ENCODE measurements around the gene ZNF536.

DNA sequence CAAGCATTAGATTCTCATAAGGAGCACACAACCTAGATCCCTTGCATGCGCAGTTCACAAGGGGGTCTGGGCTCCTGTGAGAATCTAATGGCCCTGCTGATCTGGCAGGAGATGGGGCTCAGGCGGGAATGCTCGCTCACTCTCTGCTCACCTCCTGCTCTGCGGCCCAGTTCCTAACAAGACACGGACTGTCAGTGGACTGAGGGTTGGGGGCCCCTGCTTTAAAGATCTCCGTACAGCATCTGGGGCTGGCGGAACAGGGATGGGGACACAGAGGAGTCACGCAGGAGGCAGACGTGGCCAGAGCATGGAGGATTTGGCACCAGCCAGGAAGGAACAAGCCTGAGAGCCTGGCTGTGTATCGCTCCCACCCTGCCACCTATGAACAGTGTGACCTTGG lies 37.3 kb upstream of the ZNF536 start:
- no peak for TF ChIP-seq POLR2A (IDR thresholded peaks at IDR 0.05)
- TF ChIP-seq, protein P1, sequence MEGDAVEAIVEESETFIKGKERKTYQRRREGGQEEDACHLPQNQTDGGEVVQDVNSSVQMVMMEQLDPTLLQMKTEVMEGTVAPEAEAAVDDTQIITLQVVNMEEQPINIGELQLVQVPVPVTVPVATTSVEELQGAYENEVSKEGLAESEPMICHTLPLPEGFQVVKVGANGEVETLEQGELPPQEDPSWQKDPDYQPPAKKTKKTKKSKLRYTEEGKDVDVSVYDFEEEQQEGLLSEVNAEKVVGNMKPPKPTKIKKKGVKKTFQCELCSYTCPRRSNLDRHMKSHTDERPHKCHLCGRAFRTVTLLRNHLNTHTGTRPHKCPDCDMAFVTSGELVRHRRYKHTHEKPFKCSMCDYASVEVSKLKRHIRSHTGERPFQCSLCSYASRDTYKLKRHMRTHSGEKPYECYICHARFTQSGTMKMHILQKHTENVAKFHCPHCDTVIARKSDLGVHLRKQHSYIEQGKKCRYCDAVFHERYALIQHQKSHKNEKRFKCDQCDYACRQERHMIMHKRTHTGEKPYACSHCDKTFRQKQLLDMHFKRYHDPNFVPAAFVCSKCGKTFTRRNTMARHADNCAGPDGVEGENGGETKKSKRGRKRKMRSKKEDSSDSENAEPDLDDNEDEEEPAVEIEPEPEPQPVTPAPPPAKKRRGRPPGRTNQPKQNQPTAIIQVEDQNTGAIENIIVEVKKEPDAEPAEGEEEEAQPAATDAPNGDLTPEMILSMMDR (IDR thresholded peaks at IDR 0.05): no peak
